Measurements from ENCODE around the gene MVK.

MVK gene

GRCh38 chr12:109635717-109636116 lies 62.1 kb downstream of the MVK start:
- no peak for DNase-seq (ENCODE audit: low spot score)

- DNase-seq (ENCODE audit: low spot score): no peak
Observed at GRCh38 chr12:109637348-109637747, 63.8 kb downstream of the MVK start.

GRCh38 chr12:109637996-109638395 lies 64.4 kb downstream of the MVK start:
- no peak for DNase-seq (ENCODE audit: low spot score)

GRCh38 chr12:109638735-109639134 lies 65.1 kb downstream of the MVK start:
- no peak for DNase-seq (ENCODE audit: low spot score)

- DNase-seq (ENCODE audit: low spot score): no peak
Observed at GRCh38 chr12:109639151-109639872, 65.7 kb downstream of the MVK start.

- DNase-seq (ENCODE audit: low spot score): no peak
Observed at GRCh38 chr12:109640961-109641360, 67.4 kb downstream of the MVK start.

- no peak for DNase-seq (ENCODE audit: low spot score)
Observed at GRCh38 chr12:109641422-109641821, 67.8 kb downstream of the MVK start.

GRCh38 chr12:109642506-109643132 lies 69.0 kb downstream of the MVK start:
- no peak for DNase-seq (ENCODE audit: low spot score)

GRCh38 chr12:109645194-109645593 lies 71.6 kb downstream of the MVK start:
- DNase-seq (ENCODE audit: low spot score): no peak

- no peak for DNase-seq (ENCODE audit: low spot score)
Observed at GRCh38 chr12:109645708-109646107, 72.1 kb downstream of the MVK start.

All from HuH-7.5 (cell line).